Heart left ventricle (tissue), 16 donors: ENCODE results near the gene IGSF22. TPM values are rescaled to one million over a fixed set of nuclear protein-coding genes. Genes with fewer than 3 reads are reported as not detected.
A peak's percentile ranks its signal among the peaks of the same experiment; 100 is the strongest.

Experiments used
- ATAC-seq, 4 donors: fragments of 200-7000 bp; cut with Tn5 transposase; one replicate each; pipeline ENCODE4 v1.9.1; 2020 to 2022; ENCODE audit warnings: moderate library complexity in 4 of 4, mild to moderate bottlenecking in 3 of 4, moderate number of reproducible peaks in 1 of 4
- DNase-seq, 5 donors: peaks; one replicate each; pipeline ENCODE4 v3.0.0-alpha.2; 2020
- H3K27ac ChIP-seq, 12 donors: fragments of 200-600 bp; sonication (generic) in 4 of 12; one replicate each; pipeline versions ENCODE4 v1.5.0 to v1.8.0; 2016 to 2022; ENCODE audit warnings: mild to moderate bottlenecking in 2 of 12
- H3K27me3 ChIP-seq, 9 donors: fragments of 200-600 bp; sonication (generic) in 2 of 9; one replicate each; pipeline versions ENCODE4 v1.5.1 to v1.8.0; 2016 to 2022; ENCODE audit warnings: mild to moderate bottlenecking in 3 of 9
- H3K36me3 ChIP-seq, 9 donors: fragments of 200-600 bp; sonication (generic) in 2 of 9; one replicate each; pipeline versions ENCODE4 v1.5.0 to v1.8.0; 2018 to 2022; ENCODE audit warnings: mild to moderate bottlenecking in 2 of 9
- H3K4me1 ChIP-seq, 12 donors: fragments of 200-600 bp; sonication (generic) in 4 of 12; one replicate each; pipeline versions ENCODE4 v1.5.0 to v1.8.0; 2016 to 2022; ENCODE audit warnings: mild to moderate bottlenecking in 3 of 12
- H3K4me3 ChIP-seq, 12 donors: fragments of 200-600 bp; sonication (generic) in 4 of 12; one replicate each; pipeline versions ENCODE4 v1.5.0 to v1.8.0; 2017 to 2022; ENCODE audit warnings: mild to moderate bottlenecking in 9 of 12, moderate library complexity in 4 of 12
- H3K9me3 ChIP-seq, 12 donors: fragments of 200-600 bp; sonication (generic) in 4 of 12; one replicate each; pipeline versions ENCODE4 v1.5.0 to v1.8.0; 2016 to 2022; ENCODE audit warnings: mild to moderate bottlenecking in 1 of 12
- POLR2A ChIP-seq, 2 donors: fragments of 450-650 bp; IDR thresholded peaks; one replicate each; pipeline ENCODE4 v1.6.1; 2017; ENCODE audit warnings: antibody characterized with exemption in 2 of 2, mild to moderate bottlenecking in 2 of 2, moderate library complexity in 2 of 2
- WGBS, 4 donors: extraction: QIAGEN DNeasy Blood & Tissue Kit in 2 of 4; methylation state at CpG; one replicate each; pipeline versions ENCODE4 v1.1.5 to v1.1.7; 2013 to 2018; 5-methylcytosine and 5-hydroxymethylcytosine counted together
- intact Hi-C, 10 donors: fragments of 100-400 bp; cut with DNase I; formaldehyde crosslinking; loops; one replicate each; pipeline versions ENCODE4 v1.11.1 to v1.14.2; 2022
- polyA plus RNA-seq, 2 donors: library from polyadenylated mRNA; stranded (reverse); fragments of 200-250 nt; gene quantifications; one replicate each; pipeline ENCODE4 v1.2.3, GENCODE V29; 2013
- total RNA-seq, 9 donors: library from RNA; depleted of rRNA in 2 of 9; stranded (reverse); fragments of >200 nt in 2 of 9; fragmentation: NEBNext Ultra II Directional in 3 of 9; extraction: Animal tissue kit (Norgen Biotek cat#: 25700) in 3 of 9; gene quantifications; one replicate each; pipeline versions ENCODE4 v1.1.0 to v1.2.4, GENCODE V29; 2016 to 2023
- TF ChIP-seq, protein P1 (sequence below), 12 donors: fragments of 200-600 bp; sonication (generic) in 4 of 12; IDR thresholded peaks; one replicate each; pipeline versions ENCODE4 v1.5.0 to v1.8.0; 2018 to 2022; ENCODE audit warnings: antibody characterized with exemption in 12 of 12, mild to moderate bottlenecking in 5 of 12
- donor health status: ischemic (EF 13 %, LVEDD 7.1; RV severe dilation, severe dysfunction).
- donor health status: healthy with polysubstance abuse.
- donor health status: DM: no; HTN: yes; CAD: no.
- donor health status: DM: no; HTN: no; CAD: no.
- donor health status: ischemic (EF 25% LVEDD 6.9; RV normal size, moderate dysfunction).
- donor health status: ischemic (EF 25% LVEDD 5.7; RV mildly dilated, moderate dysfunction).
- donor health status: healthy.
- donor health status: DM: yes; HTN: yes; CAD: no.
- donor health status: ischemic (EF 35%, LVEDD 5.7; RV mildly dilated, moderate dysfunction).
- donor health status: nonischemic (EF 11% LVEDD 7.7; RV severe dilation, severe dysfunction).
- donor health status: DM: yes; HTN: yes; CAD: no.
- donor health status: PGD.
- donor health status: ischemic (EF 29% LVEDD 5.4; RV normal size, mild dysfunction).
- donor health status: nonischemic (EF 23%, LVEDD 6.1; RV moderate dilation, normal function).

IGSF22 gene
- total and polyA plus RNA-seq, 11 donors: 0.24 to 1.2 (median 0.77) TPM

DNA sequence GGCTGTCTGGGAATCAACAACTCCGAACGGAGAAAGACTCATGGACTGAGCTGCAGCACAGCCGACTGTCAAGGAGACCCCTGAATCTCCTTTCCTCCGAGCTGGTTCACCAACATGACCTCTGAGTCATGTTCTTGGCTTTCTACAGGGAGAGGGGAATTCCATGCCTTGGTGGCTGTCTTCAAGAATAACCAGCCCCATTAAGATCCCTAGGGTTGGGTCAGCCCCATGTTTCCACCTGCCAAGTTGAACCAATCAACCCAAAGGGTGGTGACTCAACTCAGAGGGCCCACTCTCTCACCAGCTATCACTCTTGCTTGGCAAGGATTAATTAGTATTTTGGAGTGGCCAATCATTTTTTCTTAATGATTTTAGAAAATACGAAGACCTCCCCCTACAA, 28.3 kb upstream of the IGSF22 start:
- TF ChIP-seq, protein P1, sequence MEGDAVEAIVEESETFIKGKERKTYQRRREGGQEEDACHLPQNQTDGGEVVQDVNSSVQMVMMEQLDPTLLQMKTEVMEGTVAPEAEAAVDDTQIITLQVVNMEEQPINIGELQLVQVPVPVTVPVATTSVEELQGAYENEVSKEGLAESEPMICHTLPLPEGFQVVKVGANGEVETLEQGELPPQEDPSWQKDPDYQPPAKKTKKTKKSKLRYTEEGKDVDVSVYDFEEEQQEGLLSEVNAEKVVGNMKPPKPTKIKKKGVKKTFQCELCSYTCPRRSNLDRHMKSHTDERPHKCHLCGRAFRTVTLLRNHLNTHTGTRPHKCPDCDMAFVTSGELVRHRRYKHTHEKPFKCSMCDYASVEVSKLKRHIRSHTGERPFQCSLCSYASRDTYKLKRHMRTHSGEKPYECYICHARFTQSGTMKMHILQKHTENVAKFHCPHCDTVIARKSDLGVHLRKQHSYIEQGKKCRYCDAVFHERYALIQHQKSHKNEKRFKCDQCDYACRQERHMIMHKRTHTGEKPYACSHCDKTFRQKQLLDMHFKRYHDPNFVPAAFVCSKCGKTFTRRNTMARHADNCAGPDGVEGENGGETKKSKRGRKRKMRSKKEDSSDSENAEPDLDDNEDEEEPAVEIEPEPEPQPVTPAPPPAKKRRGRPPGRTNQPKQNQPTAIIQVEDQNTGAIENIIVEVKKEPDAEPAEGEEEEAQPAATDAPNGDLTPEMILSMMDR (IDR thresholded peaks at IDR 0.05): no peak
- no peak for TF ChIP-seq POLR2A (IDR thresholded peaks at IDR 0.05)
- Histone ChIP-seq H3K4me1 (peaks cover 0 to 3% (median 0%) of the 10 kb centered on the region in 12 donors), H3K9me3 (no peaks in the 10 kb centered on the region), H3K4me3 (no peak overlapping the region), H3K27ac (no peak overlapping the region), H3K27me3 (no peaks in the 10 kb centered on the region), H3K36me3 (no peaks in the 10 kb centered on the region)
- 47 to 87% (median 61%) methylated on average over 5 of the region's 5 CpGs for WGBS, 4 donors
- intact Hi-C loops: no loop called here
- no peak for ATAC-seq
- DNase-seq: no peak

DNA sequence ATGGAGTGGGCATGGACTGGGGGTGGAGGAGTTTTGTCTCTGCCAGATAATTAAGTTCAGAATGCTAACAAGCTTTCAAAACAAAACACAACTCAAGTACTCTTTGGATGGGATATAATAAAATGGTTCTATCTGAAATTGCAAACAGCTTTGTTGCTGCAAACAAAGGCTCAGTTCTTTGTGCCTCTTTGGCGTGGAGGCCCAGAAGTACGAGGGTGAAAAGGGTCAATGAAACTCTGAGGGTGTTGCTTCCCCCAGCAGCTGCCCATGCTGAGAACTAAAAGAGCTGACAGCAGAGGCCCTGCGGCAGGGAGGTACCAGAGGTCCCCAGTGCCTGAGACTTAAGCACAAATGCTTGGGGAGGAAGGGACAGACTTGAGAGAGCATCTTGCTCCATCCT, 26.5 kb upstream of the IGSF22 start:
- 51 to 74% (median 56%) methylated on average over 3 of the region's 3 CpGs for WGBS, 4 donors
- H3K36me3 ChIP-seq: no peaks in the 10 kb centered on the region
- intact Hi-C loops: no loop called here

DNA sequence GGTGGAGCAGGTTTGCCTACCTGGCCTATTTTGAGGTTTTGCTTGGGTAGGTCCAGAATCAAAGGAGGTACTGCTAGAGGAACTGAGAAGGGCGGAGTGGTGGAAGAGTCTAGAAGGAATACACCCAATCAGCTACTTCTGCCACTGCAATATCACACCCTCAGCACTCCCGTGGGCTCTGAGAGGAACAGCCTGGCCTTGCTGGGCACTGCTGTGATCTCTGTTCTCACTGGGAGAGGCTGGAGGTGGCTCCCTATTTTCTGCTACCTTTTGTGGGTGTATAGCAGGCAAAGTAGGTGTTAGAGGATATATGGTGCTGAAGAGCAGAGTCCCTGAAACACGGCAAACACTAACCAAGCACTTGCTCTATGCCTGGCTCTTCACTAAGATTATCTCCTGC, 25.0 kb upstream of the IGSF22 start:
- DNase-seq (no peak), ATAC-seq (no peak)
- intact Hi-C loops: no loop called here
- no peaks in the 10 kb centered on the region for H3K9me3 ChIP-seq
- no peak overlapping the region for H3K27ac ChIP-seq
- 75 to 84% (median 80%) methylated on average over 3 of the region's 3 CpGs for WGBS, 4 donors
- no peak overlapping the region for H3K4me3 ChIP-seq
- peaks cover 0 to 3% (median 0%) of the 10 kb centered on the region in 12 donors for H3K4me1 ChIP-seq
- H3K36me3 ChIP-seq: no peaks in the 10 kb centered on the region
- H3K27me3 ChIP-seq: no peaks in the 10 kb centered on the region
- TF ChIP-seq, protein P1 (IDR thresholded peaks at IDR 0.05): no peak
- no peak for TF ChIP-seq POLR2A (IDR thresholded peaks at IDR 0.05)

More for the DNA sequence above, 26.5 kb upstream of the IGSF22 start:
- Histone ChIP-seq H3K27ac (no peak overlapping the region), H3K4me1 (peaks cover 0 to 3% (median 0%) of the 10 kb centered on the region in 12 donors), H3K9me3 (no peaks in the 10 kb centered on the region), H3K4me3 (no peak overlapping the region), H3K27me3 (no peaks in the 10 kb centered on the region)
- TF ChIP-seq, protein P1 (IDR thresholded peaks at IDR 0.05): no peak
- ATAC-seq (no peak), DNase-seq (no peak)

DNA sequence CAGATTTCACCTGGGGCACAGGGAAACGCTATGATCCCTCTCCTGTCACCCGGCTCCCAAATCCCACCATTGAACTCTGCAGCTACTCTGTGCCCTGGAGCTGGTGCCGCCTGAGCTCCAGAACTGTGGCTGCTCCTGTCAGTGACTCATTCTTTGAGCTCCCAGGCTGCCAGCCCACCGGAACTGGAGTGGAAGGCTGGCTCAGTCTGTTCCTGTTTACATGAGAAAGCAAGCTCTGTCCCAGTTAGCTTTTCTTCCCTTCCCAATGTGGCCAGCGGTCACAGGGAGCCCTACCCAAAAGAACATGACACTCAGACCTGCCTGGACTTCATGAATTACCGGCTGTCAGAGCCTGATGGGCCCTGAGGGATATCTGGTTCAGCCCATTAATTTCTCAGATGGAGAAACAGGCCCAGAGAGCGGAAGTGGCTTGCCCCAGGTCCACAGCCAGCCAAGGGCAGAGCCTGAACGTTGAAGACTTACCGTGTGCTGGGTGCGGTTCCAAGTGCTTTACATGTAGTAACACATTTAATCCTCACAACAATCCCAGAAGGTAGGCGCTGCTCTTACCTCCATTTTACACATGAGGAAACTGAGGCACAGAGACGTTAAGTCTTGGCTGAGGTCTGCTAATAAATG, 23.8 kb upstream of the IGSF22 start:
- Histone ChIP-seq H3K27me3 (no peaks in the 10 kb centered on the region), H3K4me1 (peaks cover 0 to 3% (median 0%) of the 10 kb centered on the region in 12 donors), H3K9me3 (no peaks in the 10 kb centered on the region), H3K36me3 (no peaks in the 10 kb centered on the region), H3K4me3 (no peak overlapping the region), H3K27ac (no peak overlapping the region)
- intact Hi-C loops: no loop called here
- TF ChIP-seq, protein P1 (IDR thresholded peaks at IDR 0.05): no peak
- no peak for TF ChIP-seq POLR2A (IDR thresholded peaks at IDR 0.05)
- 71 to 89% (median 73%) methylated on average over 7 to 12 of the region's 12 CpGs for WGBS, 4 donors
- no peak for DNase-seq
- ATAC-seq: peak in 3 of 4 donors; percentile 24 to 69 (median 43)
